ENCODE results near the gene ZNF219.

DNA sequence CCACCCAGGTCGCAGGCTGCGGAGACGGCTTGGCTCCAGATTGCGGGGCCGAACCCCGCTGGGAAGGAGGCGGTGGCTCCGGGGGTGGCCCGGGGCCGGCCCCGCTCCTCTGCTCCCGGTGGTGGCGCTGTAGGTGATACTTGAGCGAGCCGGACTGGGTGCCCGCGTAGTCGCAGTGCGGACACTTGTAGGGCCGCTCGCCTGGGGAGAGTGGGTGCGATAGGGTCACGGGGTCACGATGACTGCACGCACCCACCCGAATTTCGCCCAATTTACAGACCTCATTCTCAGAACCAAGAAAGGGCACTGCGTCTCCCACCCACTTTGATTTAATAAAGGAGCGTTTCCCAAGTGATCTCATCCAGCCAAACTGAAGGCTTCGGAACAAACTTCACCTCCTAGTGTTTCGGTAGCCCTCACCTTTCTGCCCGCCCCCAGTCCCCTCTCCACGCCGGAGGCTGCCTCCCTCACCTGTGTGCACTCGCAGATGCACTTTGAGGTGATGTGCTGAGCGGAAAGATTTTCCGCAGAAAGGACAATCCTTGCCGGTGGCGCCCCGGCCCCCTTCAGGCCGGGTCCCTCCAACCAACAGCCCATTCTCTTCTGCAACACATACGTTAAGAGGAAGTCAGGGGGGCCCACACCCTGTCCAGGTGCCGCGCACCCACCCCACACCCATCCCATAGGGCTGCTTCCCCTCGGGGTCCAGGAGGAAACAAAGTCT, 7.4 kb downstream of the ZNF219 start:
- no peak for TF ChIP-seq EZH2 (IDR thresholded peaks at IDR 0.05)
- TF ChIP-seq, protein P1, sequence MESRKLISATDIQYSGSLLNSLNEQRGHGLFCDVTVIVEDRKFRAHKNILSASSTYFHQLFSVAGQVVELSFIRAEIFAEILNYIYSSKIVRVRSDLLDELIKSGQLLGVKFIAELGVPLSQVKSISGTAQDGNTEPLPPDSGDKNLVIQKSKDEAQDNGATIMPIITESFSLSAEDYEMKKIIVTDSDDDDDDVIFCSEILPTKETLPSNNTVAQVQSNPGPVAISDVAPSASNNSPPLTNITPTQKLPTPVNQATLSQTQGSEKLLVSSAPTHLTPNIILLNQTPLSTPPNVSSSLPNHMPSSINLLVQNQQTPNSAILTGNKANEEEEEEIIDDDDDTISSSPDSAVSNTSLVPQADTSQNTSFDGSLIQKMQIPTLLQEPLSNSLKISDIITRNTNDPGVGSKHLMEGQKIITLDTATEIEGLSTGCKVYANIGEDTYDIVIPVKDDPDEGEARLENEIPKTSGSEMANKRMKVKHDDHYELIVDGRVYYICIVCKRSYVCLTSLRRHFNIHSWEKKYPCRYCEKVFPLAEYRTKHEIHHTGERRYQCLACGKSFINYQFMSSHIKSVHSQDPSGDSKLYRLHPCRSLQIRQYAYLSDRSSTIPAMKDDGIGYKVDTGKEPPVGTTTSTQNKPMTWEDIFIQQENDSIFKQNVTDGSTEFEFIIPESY (IDR thresholded peaks at IDR 0.05; ENCODE audit: extremely low read depth, insufficient replicate concordance, low read length) = no peak
- TF ChIP-seq, protein P2, sequence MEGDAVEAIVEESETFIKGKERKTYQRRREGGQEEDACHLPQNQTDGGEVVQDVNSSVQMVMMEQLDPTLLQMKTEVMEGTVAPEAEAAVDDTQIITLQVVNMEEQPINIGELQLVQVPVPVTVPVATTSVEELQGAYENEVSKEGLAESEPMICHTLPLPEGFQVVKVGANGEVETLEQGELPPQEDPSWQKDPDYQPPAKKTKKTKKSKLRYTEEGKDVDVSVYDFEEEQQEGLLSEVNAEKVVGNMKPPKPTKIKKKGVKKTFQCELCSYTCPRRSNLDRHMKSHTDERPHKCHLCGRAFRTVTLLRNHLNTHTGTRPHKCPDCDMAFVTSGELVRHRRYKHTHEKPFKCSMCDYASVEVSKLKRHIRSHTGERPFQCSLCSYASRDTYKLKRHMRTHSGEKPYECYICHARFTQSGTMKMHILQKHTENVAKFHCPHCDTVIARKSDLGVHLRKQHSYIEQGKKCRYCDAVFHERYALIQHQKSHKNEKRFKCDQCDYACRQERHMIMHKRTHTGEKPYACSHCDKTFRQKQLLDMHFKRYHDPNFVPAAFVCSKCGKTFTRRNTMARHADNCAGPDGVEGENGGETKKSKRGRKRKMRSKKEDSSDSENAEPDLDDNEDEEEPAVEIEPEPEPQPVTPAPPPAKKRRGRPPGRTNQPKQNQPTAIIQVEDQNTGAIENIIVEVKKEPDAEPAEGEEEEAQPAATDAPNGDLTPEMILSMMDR (IDR thresholded peaks at IDR 0.05 in 2 of 3, conservative IDR thresholded peaks at IDR 0.05 in 1 of 3; ENCODE audit: borderline replicate concordance in 1 of 3, insufficient read depth in 1 of 3, low read depth in 2 of 3, low read length in 2 of 3) = no peak
- TF ChIP-seq, protein P3, sequence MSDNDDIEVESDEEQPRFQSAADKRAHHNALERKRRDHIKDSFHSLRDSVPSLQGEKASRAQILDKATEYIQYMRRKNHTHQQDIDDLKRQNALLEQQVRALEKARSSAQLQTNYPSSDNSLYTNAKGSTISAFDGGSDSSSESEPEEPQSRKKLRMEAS (IDR thresholded peaks at IDR 0.05) = no peak

Measured in HCT116 (cell line).